ENCODE measurements around the gene SRRT.
"Not testable (repeated sequence)": the region's sequence is repeated elsewhere in the genome, so short reads cannot be mapped to it uniquely, and the experiment has no call there.

Gene SRRT

GRCh38 chr7:100893910-100894721 lies 19.2 kb downstream of the SRRT start:
- no peak for DNase-seq (ENCODE audit: low read depth)

GRCh38 chr7:100894860-100895700 lies 20.2 kb downstream of the SRRT start:
- DNase-seq (ENCODE audit: low read depth): no peak

- no peak for DNase-seq (ENCODE audit: low read depth)
These were observed 20.7 kb downstream of the SRRT start, which contains the start of gene ACHE for GRCh38 chr7:100895701-100895955. Gene ACHE, minus strand, starts transcription at chr7:100895888. Its CDS starts 1,656 bp downstream, at chr7:100894232.

GRCh38 chr7:100895956-100896731 lies 21.2 kb downstream of the SRRT start:
- DNase-seq (ENCODE audit: low read depth): no peak

GRCh38 chr7:100896732-100897608 lies 22.1 kb downstream of the SRRT start:
- DNase-seq (ENCODE audit: low read depth): no peak

GRCh38 chr7:100897772-100898454 lies 23.0 kb downstream of the SRRT start:
- DNase-seq (ENCODE audit: low read depth): no peak

GRCh38 chr7:100899432-100899831 lies 24.5 kb downstream of the SRRT start:
- DNase-seq (ENCODE audit: low read depth): no peak

GRCh38 chr7:100900978-100901377 lies 26.1 kb downstream of the SRRT start:
- no peak for DNase-seq (ENCODE audit: low read depth)

GRCh38 chr7:100901921-100902332 lies 27.0 kb downstream of the SRRT start:
- DNase-seq (ENCODE audit: low read depth): no peak

- no peak for DNase-seq (ENCODE audit: low read depth)
These were observed 27.7 kb downstream of the SRRT start for GRCh38 chr7:100902638-100903037.

- DNase-seq (ENCODE audit: low read depth): no peak
These were observed 33.6 kb downstream of the SRRT start for GRCh38 chr7:100908512-100908911.

GRCh38 chr7:100910443-100910842 lies 35.5 kb downstream of the SRRT start:
- not testable (repeated sequence) for DNase-seq (ENCODE audit: low read depth)

GRCh38 chr7:100911484-100911883 lies 36.6 kb downstream of the SRRT start:
- no peak for DNase-seq (ENCODE audit: low read depth)

- DNase-seq (ENCODE audit: low read depth): no peak
These were observed 39.4 kb downstream of the SRRT start for GRCh38 chr7:100914208-100914878.

- DNase-seq (ENCODE audit: low read depth): no peak
These were observed 40.1 kb downstream of the SRRT start for GRCh38 chr7:100914879-100915447.

- not testable (repeated sequence) for DNase-seq (ENCODE audit: low read depth)
These were observed 44.4 kb downstream of the SRRT start for GRCh38 chr7:100919335-100919734.

- not testable (repeated sequence) for DNase-seq (ENCODE audit: low read depth)
These were observed 45.0 kb downstream of the SRRT start for GRCh38 chr7:100919779-100920437.

GRCh38 chr7:100921039-100921438 lies 46.1 kb downstream of the SRRT start:
- no peak for DNase-seq (ENCODE audit: low read depth)

- DNase-seq (ENCODE audit: low read depth): not testable (repeated sequence)
These were observed 48.7 kb downstream of the SRRT start for GRCh38 chr7:100923616-100924015.
